Measurements from ENCODE around the gene MANSC4.

- no peak for TF ChIP-seq CTCF (conservative IDR thresholded peaks at IDR 0.05 in 1 of 2, IDR thresholded peaks at IDR 0.05 in 1 of 2; ENCODE audit: extremely low read depth in 1 of 2, insufficient read depth in 1 of 2, low read depth in 1 of 2, low read length in 2 of 2)
- no peak for TF ChIP-seq EZH2 (IDR thresholded peaks at IDR 0.05; ENCODE audit: borderline replicate concordance, low read length)
Observed at GRCh38 chr12:27820564-27820963, 40.5 kb upstream of the MANSC4 start.
